Kasumi-1 (cell line): Measurements from ENCODE around the gene FAM184B.

Experiments used
- DNase-seq, 2 experiments: peaks; one replicate each; lab custom pipeline; 2025; lab: John Stamatoyannopoulos, UW

The FAM184B gene

GRCh38 chr4:17781300-17782287, at the start of gene FAM184B:
FAM184B (minus strand) TSS chr4:17781621; CDS start chr4:17781299, 322 bp downstream.
- DNase-seq, result no peak

DNA sequence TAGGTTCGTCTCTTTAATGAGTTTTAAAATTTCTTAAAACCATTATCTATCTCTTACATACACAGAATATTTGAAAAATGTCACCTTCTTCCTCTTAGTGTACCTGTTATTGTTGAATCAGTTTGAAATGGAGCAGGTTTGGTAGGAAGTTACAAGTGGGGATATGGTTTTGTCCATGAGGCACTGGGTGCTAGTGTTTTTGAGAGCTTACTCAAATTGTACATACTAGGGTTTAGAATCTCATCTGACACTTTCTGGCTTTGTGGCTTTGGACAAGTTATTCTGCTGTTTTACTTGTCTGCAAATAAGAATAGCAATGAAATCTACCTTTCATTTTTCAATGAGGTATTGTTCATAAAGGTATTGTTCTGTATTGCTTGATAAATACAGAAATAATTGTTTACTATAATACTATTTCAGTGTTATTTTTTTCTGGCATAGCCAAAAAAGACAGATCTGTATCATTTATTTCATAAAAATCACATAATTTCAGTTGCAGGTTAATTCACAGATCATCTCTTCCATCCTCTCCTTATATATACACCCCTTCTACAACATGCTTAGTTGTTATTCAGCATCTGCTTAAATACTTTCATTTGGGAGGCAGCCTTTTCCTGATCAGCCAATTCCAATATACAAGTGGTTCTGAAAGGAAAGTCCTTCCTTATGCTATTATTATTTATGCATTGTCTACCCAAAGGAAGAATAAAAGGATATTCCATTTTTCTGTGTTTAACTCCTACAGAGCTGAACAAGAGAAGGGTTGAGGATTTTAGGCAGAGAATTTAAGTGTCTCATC, 42.6 kb upstream of the FAM184B start:
- DNase-seq, result no peak

GRCh38 chr4:17817027-17817426, 35.6 kb upstream of the FAM184B start:
- peak; percentile 82 to 86 for DNase-seq

- DNase-seq, result no peak
Observed at GRCh38 chr4:17816142-17816541, 34.7 kb upstream of the FAM184B start.

DNA sequence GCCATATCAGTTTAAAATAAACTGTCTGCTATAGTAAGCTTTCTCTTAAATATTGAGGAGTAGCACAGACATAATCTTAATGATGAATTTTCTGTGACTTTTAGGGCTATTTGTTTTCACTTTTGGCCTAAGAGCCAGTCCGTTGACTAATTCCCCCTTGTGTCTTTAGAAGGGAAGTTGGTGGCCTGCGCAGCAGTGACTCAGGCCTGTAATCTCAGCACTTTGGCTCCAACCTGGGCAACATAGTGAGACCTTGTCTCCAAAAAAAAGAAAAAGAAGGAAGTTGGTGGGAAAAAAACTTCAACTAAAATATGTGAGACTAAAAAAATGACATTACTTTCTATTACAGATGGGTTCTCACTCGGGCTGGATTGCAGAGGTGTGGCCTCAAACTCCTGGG, 32.7 kb upstream of the FAM184B start:
- peak in 1 of 2 experiments; percentile 23 for DNase-seq

DNA sequence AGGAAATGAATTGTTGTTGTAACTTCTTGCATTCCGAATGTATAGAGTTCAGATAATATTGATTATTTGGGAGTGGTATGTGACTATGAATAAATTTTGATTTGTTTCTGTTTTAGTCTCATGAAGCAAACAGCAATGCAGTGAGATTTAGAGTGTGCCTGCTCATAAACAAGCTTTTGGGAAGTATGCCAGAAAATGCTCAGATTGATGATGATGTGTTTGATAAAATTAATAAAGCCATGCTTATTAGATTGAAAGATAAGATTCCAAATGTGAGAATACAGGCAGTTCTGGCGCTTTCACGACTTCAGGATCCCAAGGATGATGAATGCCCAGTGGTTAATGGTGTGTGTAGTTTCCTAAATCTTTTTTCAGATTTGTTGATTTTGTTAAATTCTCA, 31.4 kb upstream of the FAM184B start:
- DNase-seq, result no peak

DNA sequence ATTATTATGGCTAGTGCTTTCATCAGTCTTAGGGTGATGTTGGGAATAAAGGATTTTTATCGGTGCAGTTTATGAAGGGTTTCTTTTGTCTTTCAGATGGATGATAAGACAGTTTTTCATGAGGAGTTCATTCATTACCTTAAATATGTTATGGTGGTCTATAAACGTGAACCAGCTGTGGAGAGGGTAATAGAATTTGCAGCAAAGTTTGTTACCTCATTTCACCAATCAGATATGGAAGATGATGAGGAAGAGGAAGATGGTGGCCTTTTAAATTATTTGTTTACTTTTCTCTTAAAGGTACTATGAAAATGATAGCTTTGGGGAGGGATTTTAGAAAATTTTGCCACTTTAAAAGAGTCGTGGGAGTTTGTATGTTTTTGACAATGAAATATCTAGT, 30.7 kb upstream of the FAM184B start:
- no peak for DNase-seq

DNA sequence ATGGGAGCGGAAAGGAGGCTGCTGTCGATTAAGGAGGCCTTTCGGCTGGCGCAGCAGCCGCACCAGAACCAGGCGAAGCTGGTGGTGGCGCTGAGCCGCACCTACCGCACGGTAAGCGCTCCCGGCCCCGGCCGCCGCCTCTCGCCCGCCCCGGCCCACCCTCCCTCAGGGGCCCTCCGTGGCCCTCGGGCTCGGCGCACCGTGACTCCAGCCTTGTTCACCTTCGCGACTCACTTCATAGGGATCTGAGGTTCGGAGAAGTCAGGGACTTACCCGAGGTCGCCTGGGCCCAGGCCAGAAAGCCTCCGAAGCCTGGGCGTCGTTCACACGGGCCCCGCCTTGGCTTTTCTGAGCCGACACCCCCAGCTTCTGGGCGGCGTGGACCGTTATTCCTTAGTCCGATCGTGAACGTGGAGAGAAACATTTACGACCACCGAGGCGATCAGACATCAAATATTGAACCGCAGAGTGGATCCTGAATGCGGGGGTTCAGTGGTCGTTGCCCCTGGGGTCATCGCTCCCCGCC, 29.7 kb upstream of the FAM184B start:
- DNase-seq, result peak in 1 of 2 experiments; percentile 34

DNA sequence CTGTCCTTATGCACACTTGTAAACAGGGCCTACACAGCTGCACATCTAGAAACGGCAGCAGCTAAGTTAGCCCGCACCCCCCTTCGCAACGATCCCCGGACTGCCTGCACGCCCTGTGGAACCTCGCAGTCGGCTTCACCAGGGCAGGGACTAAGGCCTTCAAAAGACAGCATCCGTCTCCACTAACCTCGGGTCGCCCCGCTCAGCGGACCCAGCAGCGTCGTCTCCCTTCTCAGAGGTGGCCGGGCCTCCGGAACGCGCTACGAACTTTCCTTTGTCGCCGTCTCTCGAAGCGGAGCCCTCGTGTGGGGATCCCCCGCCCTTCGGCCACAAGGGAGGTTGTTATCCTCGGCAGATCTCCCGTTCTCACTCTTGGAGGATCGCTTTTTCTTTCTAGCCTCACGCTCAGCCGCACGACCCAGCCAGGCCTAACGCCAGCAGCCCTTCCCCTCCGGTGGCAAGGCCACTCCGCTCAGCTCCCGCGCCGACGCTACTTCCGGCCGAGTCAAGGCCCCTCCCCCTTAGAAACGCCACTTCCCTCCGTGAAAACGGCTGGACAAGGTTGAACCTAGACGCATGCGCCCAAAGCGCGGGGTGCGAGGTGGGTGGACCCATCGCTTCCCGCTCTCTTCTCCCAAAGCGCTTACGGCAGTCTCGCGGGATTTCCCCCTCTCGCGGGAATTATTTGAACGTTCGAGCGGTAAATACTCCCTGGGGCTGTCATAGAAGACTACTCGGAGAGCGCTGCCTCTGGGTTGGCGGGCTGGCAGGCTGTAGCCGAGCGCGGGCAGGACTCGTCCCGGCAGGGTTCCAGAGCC, 29.0 kb upstream of the FAM184B start, which contains the start of the genes DCAF16 and NCAPG:
DCAF16 (minus strand) TSS at position 498 of the 818 bp plus-strand sequence. CDS start 6,616 bp downstream, outside the sequence.
NCAPG (plus strand) TSS at position 720 of the 818 bp plus-strand sequence. CDS start 99 bp downstream, outside the sequence.
- DNase-seq, result peak; percentile 96 to 98

- DNase-seq, result peak in 1 of 2 experiments; percentile 24
Observed at GRCh38 chr4:17809667-17810066, 28.2 kb upstream of the FAM184B start.

DNA sequence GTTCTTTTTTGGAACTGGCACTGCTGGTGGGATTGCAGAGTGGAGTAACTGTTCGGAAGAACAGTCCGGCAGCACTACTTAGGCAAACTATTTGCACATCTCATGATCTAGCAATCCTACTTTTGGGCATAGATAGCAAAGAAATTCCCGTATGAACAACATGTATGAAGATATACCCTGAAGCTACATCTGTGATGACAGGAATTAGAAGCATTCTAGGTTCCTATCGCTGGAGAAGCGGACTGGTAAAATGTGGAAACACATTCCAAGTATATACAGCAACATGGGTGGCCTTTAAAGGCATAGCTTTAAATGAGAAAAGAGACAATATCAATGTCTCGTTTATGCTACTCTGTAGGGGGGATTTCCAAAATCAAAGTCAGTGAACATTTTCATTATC, 26.0 kb upstream of the FAM184B start:
- DNase-seq, result no peak

DNA sequence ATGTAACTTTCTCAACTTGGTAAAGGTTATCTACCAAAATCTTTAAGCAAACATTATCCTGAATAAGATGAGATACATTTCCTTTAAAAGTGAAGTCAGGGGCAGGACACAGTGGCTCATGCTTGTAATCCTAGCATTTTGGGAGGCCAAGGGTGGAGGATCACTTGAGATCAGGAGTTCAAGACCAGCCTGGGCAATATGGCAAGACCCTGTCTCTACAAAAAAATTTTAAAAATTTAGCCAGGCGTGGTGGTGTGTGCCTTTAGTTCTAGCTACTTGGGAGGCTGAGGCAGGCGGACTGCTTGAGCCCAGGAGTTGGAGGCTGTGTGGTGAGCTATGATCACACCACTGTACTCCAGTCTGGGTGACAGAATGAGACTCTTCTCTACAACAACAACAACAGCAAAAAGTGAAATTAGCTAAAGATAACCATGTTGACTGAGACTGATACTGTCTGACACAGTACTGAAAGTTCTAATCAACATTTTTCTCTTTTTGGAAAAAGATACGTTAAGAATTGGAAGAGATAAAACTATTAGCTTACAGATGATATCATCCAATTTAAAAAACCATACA, 24.2 kb upstream of the FAM184B start:
- no peak for DNase-seq

GRCh38 chr4:17797808-17798207, 16.4 kb upstream of the FAM184B start:
- DNase-seq, result no peak

DNA sequence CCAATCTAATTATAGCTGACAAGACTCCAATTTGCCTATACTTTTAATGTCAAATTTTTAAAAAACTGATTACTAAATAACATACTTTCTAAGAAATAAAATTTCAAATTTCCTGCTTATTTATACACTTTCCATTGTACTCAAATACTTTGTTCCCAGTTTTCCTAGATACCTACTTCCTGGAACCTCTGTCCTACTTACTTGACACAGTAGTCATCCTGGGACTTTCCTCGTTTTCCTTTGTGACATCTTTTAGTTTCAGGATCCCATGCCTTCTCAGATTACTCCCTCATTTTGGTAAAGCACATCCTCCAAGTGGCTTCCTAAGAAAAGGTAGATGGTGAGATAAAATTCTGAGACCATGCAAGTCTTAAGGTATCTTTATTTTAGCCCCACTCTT, 13.3 kb upstream of the FAM184B start:
- no peak for DNase-seq

GRCh38 chr4:17788956-17789355, 7.5 kb upstream of the FAM184B start:
- no peak for DNase-seq

DNA sequence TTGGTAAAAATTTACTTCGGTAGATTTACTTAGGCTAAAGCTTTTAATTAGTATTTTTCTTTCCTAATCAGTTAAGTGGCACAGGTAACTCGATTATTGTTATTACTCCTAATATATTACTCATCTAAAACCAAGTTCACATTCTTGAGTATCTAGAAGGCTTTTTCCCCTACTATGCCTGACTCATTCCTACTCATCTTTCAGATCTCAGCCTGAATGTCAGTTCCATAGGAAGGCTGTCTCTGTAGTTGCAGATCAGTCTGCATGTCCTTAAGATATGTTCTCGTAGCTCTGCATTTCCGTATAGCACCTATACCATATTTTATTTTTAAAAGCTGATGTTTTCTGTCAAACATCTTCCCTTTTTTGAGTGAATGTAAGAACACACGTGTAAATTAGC, 5.9 kb upstream of the FAM184B start:
- no peak for DNase-seq

DNA sequence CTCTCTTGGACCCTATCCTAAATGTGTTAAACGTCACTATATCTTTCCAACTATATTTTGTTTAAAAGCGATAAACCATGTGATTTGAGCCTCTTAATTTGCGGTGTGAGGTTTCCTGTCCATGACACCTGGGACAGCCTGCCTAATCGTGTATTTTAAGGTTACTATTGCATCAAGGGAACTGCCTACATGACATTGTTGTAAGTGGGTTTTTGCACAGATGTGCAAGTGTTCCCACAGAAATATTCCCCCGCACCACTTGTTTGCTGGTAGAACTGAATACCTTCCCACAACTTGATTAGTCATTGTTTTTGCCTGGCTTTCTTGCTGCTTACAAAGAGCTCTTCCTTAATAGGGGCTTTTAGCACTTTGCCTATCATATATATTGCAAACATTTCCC, 5.1 kb upstream of the FAM184B start:
- no peak for DNase-seq

DNA sequence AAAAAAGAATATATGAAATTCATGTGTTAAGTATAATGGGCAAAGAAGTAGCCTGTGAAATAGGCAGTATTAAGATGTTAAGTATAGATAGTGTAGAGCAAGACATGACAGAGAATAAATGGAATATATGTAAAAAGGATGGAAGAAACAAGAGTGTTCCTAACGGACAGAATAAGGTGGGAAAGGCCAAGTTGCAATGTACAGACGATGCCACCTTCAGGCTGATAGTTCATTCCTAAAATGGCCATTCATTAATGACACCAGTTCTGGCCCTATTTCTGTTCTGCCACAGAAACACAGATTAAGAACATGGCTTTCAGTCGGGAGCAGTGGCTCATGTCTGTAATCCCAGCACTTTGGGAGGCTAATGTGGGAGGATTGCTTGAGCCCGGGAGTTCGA, 4.4 kb upstream of the FAM184B start:
- DNase-seq, result peak in 1 of 2 experiments; percentile 9

GRCh38 chr4:17780501-17781299, 721 bp downstream of the FAM184B start:
- no peak for DNase-seq

DNA sequence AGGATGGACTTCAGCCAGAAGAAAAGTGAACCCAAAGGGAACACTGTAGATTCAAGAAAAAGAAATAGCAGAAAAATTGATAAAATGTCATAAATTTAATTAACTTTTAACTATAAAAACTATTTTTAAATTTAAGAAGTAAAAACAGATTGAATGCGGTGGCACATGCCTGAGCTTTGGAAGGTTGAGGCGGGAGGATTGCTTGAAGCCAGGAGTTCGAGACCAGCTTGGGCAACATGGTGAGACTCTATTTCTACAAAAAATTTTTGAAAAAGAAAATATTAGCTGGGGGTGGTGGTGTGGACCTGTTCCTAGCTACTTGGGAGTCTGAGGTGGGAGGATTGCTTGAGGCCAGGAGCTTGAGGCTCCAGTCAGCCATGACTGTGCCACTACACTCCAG, 3.0 kb downstream of the FAM184B start:
- DNase-seq, result no peak
